ENCODE data around the gene CSPG5.
A peak's percentile ranks its signal among the peaks of the same experiment; 100 is the strongest.

CSPG5 gene

GRCh38 chr3:47578691-47579632 is at the start of gene CSPG5:
Gene CSPG5, minus strand, starts transcription at chr3:47578865. Its CDS starts 172 bp downstream, at chr3:47578693.
- DNase-seq: peak; percentile 18

GRCh38 chr3:47628426-47628825 is 49.8 kb upstream of the CSPG5 start:
- DNase-seq: no peak

GRCh38 chr3:47622671-47623461 is 44.2 kb upstream of the CSPG5 start:
- no peak for DNase-seq

- DNase-seq: no peak
Observed at GRCh38 chr3:47617086-47618010, 38.7 kb upstream of the CSPG5 start.

GRCh38 chr3:47614788-47615187 is 36.1 kb upstream of the CSPG5 start:
- DNase-seq: no peak

GRCh38 chr3:47613722-47614121 is 35.1 kb upstream of the CSPG5 start:
- DNase-seq: no peak

GRCh38 chr3:47612879-47613278 is 34.2 kb upstream of the CSPG5 start:
- DNase-seq: no peak

- peak; percentile 54 for DNase-seq
Observed at GRCh38 chr3:47612178-47612577, 33.5 kb upstream of the CSPG5 start.

- no peak for DNase-seq
Observed at GRCh38 chr3:47611576-47611975, 32.9 kb upstream of the CSPG5 start.

GRCh38 chr3:47610583-47610982 is 31.9 kb upstream of the CSPG5 start:
- DNase-seq: no peak

- no peak for DNase-seq
Observed at GRCh38 chr3:47607335-47607734, 28.7 kb upstream of the CSPG5 start.

GRCh38 chr3:47606165-47606564 is 27.5 kb upstream of the CSPG5 start:
- no peak for DNase-seq

- DNase-seq: no peak
Observed at GRCh38 chr3:47605652-47606051, 27.0 kb upstream of the CSPG5 start.

GRCh38 chr3:47604145-47604544 is 25.5 kb upstream of the CSPG5 start:
- no peak for DNase-seq

GRCh38 chr3:47603332-47603731 is 24.7 kb upstream of the CSPG5 start:
- DNase-seq: no peak

GRCh38 chr3:47601281-47601680 is 22.6 kb upstream of the CSPG5 start:
- DNase-seq: no peak

- DNase-seq: no peak
Observed at GRCh38 chr3:47594792-47595191, 16.1 kb upstream of the CSPG5 start.

- no peak for DNase-seq
Observed at GRCh38 chr3:47592066-47592795, 13.6 kb upstream of the CSPG5 start.

- DNase-seq: no peak
Observed at GRCh38 chr3:47590216-47590615, 11.6 kb upstream of the CSPG5 start.

GRCh38 chr3:47588587-47588986 is 9.9 kb upstream of the CSPG5 start:
- DNase-seq: no peak

GRCh38 chr3:47588053-47588452 is 9.4 kb upstream of the CSPG5 start:
- DNase-seq: no peak

GRCh38 chr3:47586746-47587145 is 8.1 kb upstream of the CSPG5 start:
- no peak for DNase-seq
